GM19239 (cell line): ENCODE results near the gene IL3.
A peak's percentile ranks its signal among the peaks of the same experiment; 100 is the strongest.

Source experiments
- DNase-seq: peaks from one replicate; pipeline ENCODE4 v3.0.0; 2011; ENCODE audit warnings: low spot score; ENCODE audit not compliant: insufficient read length
- FAIRE-seq: peaks from 2 replicates; lab custom pipeline; 2011; peaks lifted over from hg19 to GRCh38; lab: Jason Lieb, UNC

IL3 gene

GRCh38 chr5:132060501-132061161, at the start of gene IL3:
Gene IL3 (plus strand): TSS chr5:132060655. CDS start chr5:132060707, 52 bp downstream.
- FAIRE-seq = no peak
- DNase-seq = no peak

GRCh38 chr5:132010989-132011621, 49.4 kb upstream of the IL3 start:
- DNase-seq (no peak), FAIRE-seq (no peak)

GRCh38 chr5:132011622-132012343, 48.7 kb upstream of the IL3 start, which contains the start of gene ACSL6:
Gene ACSL6 (minus strand): TSS chr5:132011658. CDS start chr5:132011553, 105 bp downstream.
- no peak for FAIRE-seq
- DNase-seq = no peak

- DNase-seq = no peak
- FAIRE-seq = no peak
Observed at GRCh38 chr5:132012371-132013005, 48.0 kb upstream of the IL3 start.

- FAIRE-seq = no peak
- DNase-seq = no peak
Observed at GRCh38 chr5:132013006-132013689, 47.3 kb upstream of the IL3 start.

GRCh38 chr5:132013711-132014110, 46.7 kb upstream of the IL3 start:
- no peak for DNase-seq
- FAIRE-seq = no peak

- FAIRE-seq = no peak
- DNase-seq = no peak
Observed at GRCh38 chr5:132016721-132017250, 43.7 kb upstream of the IL3 start.

- FAIRE-seq (no peak), DNase-seq (no peak)
Observed at GRCh38 chr5:132017316-132017715, 43.1 kb upstream of the IL3 start.

- FAIRE-seq = peak; percentile 14
- no peak for DNase-seq
Observed at GRCh38 chr5:132017738-132018625, 42.5 kb upstream of the IL3 start.

- DNase-seq = no peak
- FAIRE-seq = peak; percentile 4
Observed at GRCh38 chr5:132019337-132019736, 41.1 kb upstream of the IL3 start.

GRCh38 chr5:132019857-132020555, 40.4 kb upstream of the IL3 start:
- DNase-seq (peak; percentile 77), FAIRE-seq (peak; percentile 100)

- no peak for FAIRE-seq
- no peak for DNase-seq
Observed at GRCh38 chr5:132020568-132021339, 39.7 kb upstream of the IL3 start.

- FAIRE-seq (no peak), DNase-seq (no peak)
Observed at GRCh38 chr5:132021654-132022053, 38.8 kb upstream of the IL3 start.

- FAIRE-seq = no peak
Observed at GRCh38 chr5:132022737-132023136, 37.7 kb upstream of the IL3 start.

GRCh38 chr5:132023258-132024116, 37.0 kb upstream of the IL3 start:
- DNase-seq (no peak), FAIRE-seq (no peak)

More at GRCh38 chr5:132022737-132023136, 37.7 kb upstream of the IL3 start:
- no peak for DNase-seq

- FAIRE-seq (no peak), DNase-seq (no peak)
Observed at GRCh38 chr5:132024117-132024435, 36.4 kb upstream of the IL3 start.
